Fibroblast of skin of left biceps (primary cell): ENCODE data around the gene PTPN3.

Experiments
- DNase-seq, 2 experiments: peaks; one replicate each; pipeline ENCODE4 v3.0.0-alpha.2; 2013; ENCODE audit warnings: low read depth in 2 of 2

The PTPN3 gene

DNA sequence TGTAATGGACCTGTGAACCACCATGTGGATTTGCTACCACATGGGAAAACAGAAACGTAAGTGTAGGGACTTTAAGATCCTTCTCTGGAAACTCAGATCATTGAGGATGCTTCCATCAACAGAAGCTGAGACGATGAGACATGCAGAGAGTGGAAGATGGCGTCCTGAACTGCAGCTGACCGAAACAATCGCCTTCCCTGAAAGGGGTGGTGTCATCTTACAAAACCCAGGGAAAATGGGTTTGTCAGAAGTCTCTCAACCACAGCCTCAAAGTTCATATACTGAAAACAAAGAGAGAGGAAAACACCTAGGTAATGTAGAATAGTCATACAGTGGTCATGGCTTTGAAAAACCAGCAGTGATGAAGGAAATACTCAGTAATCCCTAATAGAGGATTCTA is 6.6 kb upstream of the PTPN3 start:
- no peak for DNase-seq

- no peak for DNase-seq
Measured at GRCh38 chr9:109500421-109500974, 2.4 kb upstream of the PTPN3 start.

DNA sequence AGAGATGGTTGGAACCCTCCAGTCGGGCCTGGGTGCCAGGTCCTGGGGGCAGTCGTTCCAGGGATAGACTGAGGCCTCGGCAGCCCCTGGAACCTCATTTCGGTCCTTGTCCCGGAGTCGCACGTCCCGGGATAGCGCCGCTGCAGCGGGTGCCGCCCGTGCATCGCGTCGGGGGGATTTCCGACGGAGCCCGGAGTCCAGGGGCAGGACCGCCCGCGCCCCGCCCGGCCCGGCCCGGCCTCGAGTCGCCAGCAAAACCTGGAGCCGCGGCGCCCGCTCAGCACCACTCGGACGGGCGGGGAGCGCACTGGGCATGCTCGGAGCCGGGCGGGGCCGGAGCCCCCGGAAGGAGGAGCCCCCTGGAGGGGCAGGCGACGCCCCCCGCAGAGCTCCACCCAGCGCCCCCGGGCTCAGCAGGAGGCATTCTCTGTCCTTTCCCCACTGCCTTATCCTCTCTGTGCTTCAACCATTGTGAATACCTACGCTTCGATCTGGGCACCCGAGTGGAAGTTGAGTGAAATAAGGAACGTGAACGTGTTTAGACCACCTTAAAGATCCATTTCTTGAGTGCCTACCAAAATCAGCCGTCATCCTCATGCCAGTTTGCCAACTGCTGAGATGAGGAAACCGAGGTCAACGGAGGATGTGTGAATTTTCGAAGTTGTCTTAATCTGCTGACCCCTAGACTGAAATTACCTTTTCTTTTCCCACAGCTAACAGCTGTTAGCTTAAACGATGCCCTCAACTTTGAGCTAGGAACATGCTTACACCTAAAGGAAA is 1.7 kb upstream of the PTPN3 start:
- DNase-seq: no peak

DNA sequence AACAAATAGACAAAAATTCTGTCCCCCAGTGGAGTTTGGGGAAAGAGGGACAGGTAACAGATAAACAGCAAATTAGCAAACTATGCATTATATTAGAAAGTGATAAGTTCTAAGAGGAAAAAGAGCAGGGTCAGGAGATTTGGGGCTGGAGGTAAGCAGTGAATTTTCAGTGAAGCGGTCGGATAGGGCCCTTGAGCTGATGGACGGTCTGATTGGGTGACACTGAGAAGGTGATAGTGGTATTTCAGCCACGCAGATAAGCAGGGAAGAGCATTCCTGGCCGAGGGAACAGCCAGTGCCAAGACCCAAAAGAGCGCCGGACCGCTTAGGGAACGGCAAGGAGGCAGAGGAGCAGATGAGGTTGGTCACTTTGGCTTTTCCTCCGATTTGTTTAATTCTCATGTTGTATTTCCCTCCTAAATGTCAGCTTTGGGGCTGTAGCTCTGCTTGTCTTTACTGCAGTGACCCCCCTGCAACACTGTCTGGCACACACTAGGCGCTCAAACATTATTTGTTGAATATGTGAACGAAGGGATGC is 1.1 kb upstream of the PTPN3 start:
- no peak for DNase-seq

- DNase-seq: no peak
Measured at GRCh38 chr9:109497226-109498153, 617 bp downstream of the PTPN3 start.

DNA sequence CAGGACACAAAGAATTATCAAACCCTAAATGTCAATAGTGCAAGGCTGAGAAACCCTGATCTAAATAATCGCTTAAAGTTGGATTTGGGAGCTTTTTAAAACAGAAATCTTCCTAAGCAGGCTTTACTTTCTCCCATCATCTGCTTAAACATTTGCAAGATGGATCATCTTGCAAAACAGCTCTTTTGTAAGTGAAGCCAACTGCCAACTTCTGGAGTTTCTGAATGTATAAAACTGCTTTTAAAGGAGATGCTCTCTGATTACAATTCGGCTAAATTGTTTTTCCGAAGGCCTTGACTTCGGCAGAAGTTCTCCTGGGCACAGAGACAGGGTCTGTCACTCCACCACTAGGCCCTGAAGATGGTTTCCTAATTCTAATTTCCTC is 1.3 kb downstream of the PTPN3 start:
- no peak for DNase-seq

DNA sequence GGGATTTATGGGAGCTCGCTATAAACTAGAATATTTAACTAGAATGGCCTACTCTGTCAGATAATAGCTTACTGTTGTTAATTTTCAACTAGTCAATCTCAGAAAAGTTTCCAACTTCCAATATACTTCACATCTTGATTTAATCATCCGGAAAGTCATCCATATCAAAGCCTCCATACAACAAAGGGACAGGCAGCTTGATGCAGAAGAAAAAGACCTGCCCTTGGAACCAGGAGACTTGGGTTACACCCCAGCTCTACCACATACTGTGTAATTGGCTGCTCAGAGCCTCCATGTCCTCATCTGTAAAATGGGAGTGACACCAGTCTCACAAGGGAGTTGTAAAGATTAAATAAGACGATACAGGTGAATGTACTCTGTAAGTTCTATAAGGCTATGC is 1.9 kb downstream of the PTPN3 start:
- DNase-seq: no peak

DNA sequence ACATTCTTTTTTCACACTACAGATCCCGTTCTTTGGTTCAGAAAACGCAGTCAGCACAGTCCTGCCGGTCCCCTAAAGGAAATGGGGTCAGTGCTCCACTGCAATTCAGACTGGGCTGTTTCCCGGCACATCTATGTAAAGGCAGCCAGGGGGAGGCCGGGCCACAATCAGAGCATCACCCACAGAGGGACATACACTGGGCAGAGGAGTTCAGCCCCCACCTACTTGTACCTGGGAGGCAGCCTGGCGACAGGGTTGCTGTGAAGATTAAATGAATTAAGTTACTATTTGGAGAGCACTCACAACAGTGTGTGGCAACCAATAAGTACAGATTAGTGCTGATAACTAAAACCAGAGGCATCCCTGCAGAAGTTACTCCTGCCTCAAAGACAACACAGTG is 4.5 kb downstream of the PTPN3 start:
- DNase-seq: no peak

GRCh38 chr9:109491590-109491989 is 6.5 kb downstream of the PTPN3 start:
- DNase-seq: no peak

GRCh38 chr9:109488791-109489492 is 9.2 kb downstream of the PTPN3 start:
- no peak for DNase-seq

DNA sequence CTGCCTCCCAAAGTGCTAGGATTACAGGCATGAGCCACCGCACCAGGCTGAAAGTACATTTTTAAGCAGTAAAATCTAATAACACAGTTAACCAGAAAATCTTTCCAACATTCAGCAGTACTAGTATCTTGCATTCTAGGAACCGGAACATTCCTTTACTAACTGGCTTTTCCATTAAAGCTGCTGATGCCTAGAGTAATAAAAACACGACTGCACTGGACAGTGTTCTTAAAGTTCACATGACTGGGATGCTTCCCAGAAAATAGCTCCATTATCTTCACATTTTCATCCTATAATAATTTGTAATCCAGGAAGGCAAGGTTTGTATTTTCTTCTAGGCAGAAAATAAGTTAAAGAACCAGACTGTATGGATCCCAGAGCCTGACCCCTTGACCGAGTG is 9.8 kb downstream of the PTPN3 start:
- no peak for DNase-seq

GRCh38 chr9:109487247-109487646 is 10.9 kb downstream of the PTPN3 start:
- DNase-seq: no peak

- no peak for DNase-seq
Measured at GRCh38 chr9:109483744-109484429, 14.2 kb downstream of the PTPN3 start.

DNA sequence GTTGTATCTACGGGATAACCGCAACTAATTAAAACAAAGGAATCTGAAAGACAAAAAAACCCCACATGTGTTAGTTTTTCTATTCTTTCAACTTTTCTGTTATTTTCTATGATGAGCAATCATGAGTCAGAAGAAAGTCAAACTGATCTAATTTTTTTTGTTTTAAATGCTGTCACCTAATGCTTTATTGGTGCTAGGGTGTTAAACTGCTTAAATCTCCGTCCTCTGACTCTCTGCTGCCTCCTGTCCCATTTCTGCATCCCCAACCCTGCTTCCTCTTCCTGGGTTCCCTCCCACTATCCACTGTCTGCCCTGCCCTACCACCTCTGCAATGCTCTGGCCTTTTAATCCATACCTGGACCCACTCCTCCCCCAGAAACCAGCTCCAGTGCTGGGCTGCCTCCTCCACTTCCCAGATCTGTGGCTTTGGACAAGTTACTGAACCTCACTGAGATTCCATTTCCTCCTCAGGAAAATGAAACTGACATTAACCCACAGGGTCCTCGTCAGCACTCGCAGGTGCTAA is 15.7 kb downstream of the PTPN3 start:
- no peak for DNase-seq

DNA sequence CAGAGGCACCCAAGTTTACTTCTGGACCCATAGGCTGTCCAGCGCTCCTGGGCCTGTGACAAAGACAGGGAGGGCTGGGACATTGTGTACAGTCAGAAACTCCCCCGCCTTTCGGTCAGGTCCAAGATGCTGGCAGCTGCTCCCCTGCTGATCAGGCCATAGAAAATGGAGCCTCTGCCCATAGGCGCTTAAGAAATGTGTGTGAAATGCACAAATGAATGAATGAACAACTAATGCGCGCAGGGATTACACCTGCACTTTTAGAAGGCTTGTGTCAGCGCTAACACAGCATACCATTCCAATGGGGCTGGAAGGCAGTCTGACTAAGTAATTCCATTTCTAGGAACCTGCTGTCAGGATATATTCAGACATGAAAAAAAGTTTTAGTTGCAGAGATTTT is 16.3 kb downstream of the PTPN3 start:
- no peak for DNase-seq

DNA sequence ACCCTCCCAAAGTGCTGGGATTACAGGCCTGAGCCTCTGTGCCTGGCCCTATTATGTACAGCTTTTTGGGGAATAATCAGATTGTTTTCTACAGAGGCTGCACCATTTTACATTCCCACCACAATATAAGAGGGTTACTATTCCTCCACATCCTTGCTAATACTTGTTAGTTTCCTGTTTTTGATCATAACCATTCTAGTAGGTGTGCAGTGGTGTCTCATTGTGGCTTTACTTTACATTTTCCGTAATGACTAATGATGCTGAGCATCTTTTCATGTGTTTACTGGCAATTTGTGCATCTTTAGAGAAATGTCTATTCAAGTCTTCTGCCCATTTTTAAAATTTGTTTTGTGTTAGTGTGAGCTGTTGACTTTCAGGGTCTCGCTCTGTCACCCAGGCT is 18.3 kb downstream of the PTPN3 start:
- DNase-seq: no peak

DNA sequence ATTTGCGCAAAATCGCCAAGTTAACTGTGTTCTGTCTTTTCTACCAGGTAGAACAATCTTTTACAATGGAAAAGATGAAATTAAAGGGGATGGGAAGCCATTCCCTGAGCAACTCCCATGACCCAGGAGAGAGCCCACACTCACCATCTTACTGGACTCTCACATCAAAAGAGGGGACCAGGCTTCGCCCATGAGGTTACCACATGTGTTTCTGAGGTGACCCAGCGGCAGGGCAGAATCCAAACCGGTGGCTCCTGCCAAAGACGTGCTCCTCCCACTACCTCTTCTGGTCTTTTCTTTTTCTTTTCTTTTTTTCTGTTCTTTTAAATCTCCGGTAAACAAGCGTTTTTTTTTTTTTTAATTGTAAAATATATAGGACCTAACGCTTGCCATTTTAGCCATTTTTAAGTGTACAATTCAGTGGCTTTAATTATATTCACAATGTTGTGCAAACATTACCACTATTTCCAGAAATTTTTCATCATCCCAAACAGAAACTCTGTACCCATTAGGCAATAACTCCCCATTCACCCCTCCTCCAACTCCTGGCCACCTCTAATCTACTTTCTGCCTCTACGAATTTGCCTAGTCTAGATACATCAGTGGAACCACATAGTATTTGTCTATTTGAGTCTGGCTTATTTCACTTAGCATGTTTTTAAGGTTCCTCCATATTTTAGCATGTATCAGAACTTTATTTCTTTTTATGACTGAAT is 19.3 kb downstream of the PTPN3 start:
- no peak for DNase-seq

- DNase-seq: no peak
Measured at GRCh38 chr9:109478051-109478563, 20.0 kb downstream of the PTPN3 start.

DNA sequence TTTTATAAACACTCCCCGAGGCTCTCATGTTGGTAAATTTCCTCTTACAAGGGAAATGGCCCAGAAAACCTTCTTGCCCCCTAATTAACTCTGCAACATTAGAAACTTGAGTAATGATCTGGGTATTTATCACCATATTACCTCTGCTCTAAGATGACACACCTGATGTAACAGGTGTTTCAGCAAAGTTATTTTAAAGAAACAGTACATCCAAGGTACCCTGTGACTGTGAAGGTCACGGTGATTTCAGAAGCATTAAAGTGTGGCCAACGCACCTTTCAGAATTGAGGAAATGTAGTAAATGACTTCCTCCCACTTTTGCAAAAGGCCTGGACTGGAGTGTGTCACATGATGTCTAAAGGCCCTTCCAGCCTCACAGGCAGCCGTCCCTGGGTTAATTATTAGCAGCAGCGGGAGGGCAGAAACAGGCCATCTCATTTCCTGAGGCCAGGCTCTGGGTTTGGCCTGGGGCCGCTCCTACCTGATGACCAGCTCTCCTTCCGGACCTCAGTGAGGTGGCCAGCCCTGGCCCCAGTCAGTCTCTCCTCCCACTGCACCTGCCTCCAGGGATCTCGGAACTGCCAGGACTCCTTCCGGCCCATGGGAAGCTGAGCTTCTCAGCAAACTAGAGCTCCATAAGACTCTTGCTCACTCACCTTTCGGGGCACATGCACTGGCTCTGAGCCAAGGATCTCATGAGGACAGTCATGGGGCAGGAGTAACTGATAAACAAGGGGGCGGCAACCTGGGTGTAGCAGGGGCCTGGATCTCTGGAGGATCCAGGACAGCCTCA is 20.7 kb downstream of the PTPN3 start:
- DNase-seq: no peak
